ENCODE measurements around the gene ADAMTS2.

DNA sequence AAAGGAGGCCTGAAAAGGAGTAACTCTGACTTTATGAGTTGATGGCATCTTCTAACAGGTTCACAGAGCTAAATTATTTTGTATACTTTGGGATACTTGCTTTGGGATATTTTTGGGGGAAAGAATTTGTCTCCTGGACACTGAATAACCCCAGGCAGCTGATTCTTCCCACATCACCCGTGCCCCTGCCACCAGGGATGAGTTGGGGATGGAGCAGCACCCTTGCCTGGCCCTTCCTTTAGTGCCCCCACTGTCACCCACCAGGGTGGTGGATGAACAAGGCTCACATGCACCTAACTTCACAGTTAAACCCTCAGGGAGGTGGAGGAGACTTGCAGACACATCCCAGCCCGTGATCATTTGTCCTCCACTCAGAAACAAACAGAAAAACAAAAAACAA is 2.3 kb upstream of the ADAMTS2 start:
- TF ChIP-seq, protein P1, sequence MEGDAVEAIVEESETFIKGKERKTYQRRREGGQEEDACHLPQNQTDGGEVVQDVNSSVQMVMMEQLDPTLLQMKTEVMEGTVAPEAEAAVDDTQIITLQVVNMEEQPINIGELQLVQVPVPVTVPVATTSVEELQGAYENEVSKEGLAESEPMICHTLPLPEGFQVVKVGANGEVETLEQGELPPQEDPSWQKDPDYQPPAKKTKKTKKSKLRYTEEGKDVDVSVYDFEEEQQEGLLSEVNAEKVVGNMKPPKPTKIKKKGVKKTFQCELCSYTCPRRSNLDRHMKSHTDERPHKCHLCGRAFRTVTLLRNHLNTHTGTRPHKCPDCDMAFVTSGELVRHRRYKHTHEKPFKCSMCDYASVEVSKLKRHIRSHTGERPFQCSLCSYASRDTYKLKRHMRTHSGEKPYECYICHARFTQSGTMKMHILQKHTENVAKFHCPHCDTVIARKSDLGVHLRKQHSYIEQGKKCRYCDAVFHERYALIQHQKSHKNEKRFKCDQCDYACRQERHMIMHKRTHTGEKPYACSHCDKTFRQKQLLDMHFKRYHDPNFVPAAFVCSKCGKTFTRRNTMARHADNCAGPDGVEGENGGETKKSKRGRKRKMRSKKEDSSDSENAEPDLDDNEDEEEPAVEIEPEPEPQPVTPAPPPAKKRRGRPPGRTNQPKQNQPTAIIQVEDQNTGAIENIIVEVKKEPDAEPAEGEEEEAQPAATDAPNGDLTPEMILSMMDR (IDR thresholded peaks at IDR 0.05; ENCODE audit: insufficient read depth, low read depth, low read length), result no peak
- no peak for TF ChIP-seq EZH2 (IDR thresholded peaks at IDR 0.05; ENCODE audit: insufficient read depth, low read length)

Measured in astrocyte (in vitro differentiated cells and primary cell).